GM12801 (cell line): ENCODE measurements around the gene RAC3.

Experiments used
- CTCF ChIP-seq: IDR thresholded peaks from one replicate; pipeline ENCODE4 v1.5.1; 2011; ENCODE audit warnings: control low read depth; ENCODE audit not compliant: insufficient read length; ENCODE audit errors: extremely low read depth

Gene RAC3

GRCh38 chr17:82031885-82032627, 578 bp downstream of the RAC3 start:
- TF ChIP-seq CTCF, result no peak

- no peak for TF ChIP-seq CTCF
Observed at GRCh38 chr17:82033359-82034085, 2.0 kb downstream of the RAC3 start.

- TF ChIP-seq CTCF, result no peak
Observed at GRCh38 chr17:82034371-82035011, 3.0 kb downstream of the RAC3 start.

GRCh38 chr17:82035488-82035887, 4.0 kb downstream of the RAC3 start:
- TF ChIP-seq CTCF, result no peak

GRCh38 chr17:82035956-82036633, 4.6 kb downstream of the RAC3 start:
- no peak for TF ChIP-seq CTCF

- no peak for TF ChIP-seq CTCF
Observed at GRCh38 chr17:82036634-82037091, 5.2 kb downstream of the RAC3 start.

- no peak for TF ChIP-seq CTCF
Observed at GRCh38 chr17:82037092-82037888, 5.8 kb downstream of the RAC3 start, which contains the start of gene DCXR. DCXR (minus strand) TSS chr17:82037697; CDS start chr17:82037682, 15 bp downstream.
